ENCODE data around the gene PIBF1.

- TF ChIP-seq POLR2A (IDR thresholded peaks at IDR 0.05) = no peak
- no peak for TF ChIP-seq CTCF (IDR thresholded peaks at IDR 0.05)
These were observed 7.9 kb upstream of the PIBF1 start for GRCh38 chr13:72774019-72774418.

Measured in lower leg skin (tissue), 3 donors.